ENCODE results near the gene TOMM40L. TPM values are rescaled to one million over a fixed set of nuclear protein-coding genes. Genes with fewer than 3 reads are reported as not detected.
A peak's percentile ranks its signal among the peaks of the same experiment; 100 is the strongest.

The TOMM40L gene
- total and polyA plus RNA-seq, 7 donors, result 12.6 to 23.1 (median 16.1) TPM

DNA sequence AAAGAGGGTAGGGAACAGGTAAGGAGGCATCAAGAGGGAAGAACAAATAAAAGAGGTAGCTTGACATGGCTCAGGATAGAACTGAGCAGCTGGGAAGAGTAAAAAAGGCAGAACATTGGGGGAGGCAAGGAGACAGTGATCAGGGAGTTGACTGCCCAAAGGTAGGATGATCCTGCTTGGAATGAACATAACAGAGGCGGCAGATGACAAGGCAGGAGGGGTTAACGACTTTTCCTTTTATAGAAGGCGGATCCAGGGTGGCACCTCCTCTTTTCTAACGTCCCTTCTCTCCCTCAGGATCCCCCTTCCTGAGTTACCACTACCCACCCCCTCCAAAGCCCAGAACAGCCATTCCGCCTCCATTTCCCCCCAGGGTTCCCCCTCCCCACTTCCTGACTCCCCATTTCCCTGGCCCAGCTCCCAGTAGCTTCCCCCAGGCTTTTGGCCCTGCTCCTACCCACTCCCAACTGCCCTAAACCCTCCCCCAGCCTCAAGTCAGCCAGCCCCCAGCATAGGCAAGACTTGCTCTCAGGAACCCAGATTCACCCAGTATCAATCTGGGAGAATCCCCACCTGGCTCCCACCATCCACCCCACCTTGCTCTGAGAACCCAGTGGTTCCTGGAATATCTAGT lies 26.2 kb upstream of the TOMM40L start:
- DNase-seq, result no peak
- WGBS, 2 donors, result 65 to 69% methylated on average over 5 of the region's 5 CpGs
- peaks cover 0 to 87% (median 69%) of the 10 kb centered on the region in 4 donors for H3K4me1 ChIP-seq
- intact Hi-C loops (cut with DNase I), result loop anchor here (2.0 kb wide), 1 partner anchor 189 kb away; no protein-coding TSS in a partner anchor
- H3K9me3 ChIP-seq, result no peaks in the 10 kb centered on the region
- H3K27me3 ChIP-seq, result no peaks in the 10 kb centered on the region
- H3K36me3 ChIP-seq, result peaks cover 0 to 15% (median 2%) of the 10 kb centered on the region in 4 donors
- H3K4me3 ChIP-seq, result no peak overlapping the region
- H3K27ac ChIP-seq, result peak overlapping the region; percentile 94 to 97 (median 96)
- TF ChIP-seq POLR2A (IDR thresholded peaks at IDR 0.05), result no peak
- TF ChIP-seq, protein P1, sequence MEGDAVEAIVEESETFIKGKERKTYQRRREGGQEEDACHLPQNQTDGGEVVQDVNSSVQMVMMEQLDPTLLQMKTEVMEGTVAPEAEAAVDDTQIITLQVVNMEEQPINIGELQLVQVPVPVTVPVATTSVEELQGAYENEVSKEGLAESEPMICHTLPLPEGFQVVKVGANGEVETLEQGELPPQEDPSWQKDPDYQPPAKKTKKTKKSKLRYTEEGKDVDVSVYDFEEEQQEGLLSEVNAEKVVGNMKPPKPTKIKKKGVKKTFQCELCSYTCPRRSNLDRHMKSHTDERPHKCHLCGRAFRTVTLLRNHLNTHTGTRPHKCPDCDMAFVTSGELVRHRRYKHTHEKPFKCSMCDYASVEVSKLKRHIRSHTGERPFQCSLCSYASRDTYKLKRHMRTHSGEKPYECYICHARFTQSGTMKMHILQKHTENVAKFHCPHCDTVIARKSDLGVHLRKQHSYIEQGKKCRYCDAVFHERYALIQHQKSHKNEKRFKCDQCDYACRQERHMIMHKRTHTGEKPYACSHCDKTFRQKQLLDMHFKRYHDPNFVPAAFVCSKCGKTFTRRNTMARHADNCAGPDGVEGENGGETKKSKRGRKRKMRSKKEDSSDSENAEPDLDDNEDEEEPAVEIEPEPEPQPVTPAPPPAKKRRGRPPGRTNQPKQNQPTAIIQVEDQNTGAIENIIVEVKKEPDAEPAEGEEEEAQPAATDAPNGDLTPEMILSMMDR (IDR thresholded peaks at IDR 0.05), result no peak
- TF ChIP-seq EP300 (IDR thresholded peaks at IDR 0.05), result no peak
- no peak for TF ChIP-seq POLR2AphosphoS5 (IDR thresholded peaks at IDR 0.05)

DNA sequence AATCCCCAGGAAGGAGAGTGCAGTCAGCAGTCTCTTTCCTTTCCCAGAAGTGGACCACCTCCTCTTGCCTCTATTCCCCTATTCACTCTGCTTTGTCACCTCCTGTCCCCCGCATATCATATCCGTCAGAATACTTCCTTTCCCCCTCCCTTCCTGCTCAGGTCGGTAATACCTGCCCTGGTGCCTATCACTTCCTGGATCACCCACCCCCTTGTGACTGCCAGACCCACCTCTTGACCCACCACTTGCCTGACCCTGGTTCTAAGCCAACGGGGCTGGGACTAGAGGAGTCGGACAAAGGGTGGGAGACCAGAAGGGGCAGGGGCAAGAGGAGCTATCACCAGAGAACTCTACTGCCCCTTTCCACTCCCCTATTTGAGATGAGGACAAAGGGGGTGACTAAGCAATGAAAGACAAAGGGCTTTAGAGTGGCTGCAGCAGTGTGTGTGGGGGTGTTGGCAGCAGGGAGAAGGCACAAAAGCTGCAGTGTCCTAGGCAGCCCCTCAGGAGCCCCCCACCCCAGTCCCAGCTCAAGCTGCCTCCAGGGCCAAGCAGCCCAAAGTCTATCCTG lies 25.4 kb upstream of the TOMM40L start:
- TF ChIP-seq POLR2AphosphoS5 (IDR thresholded peaks at IDR 0.05), result no peak
- no peak for TF ChIP-seq POLR2A (IDR thresholded peaks at IDR 0.05)
- TF ChIP-seq, protein P1 (IDR thresholded peaks at IDR 0.05), result no peak
- TF ChIP-seq EP300 (IDR thresholded peaks at IDR 0.05), result no peak
- H3K4me1 ChIP-seq, result peaks cover 0 to 88% (median 73%) of the 10 kb centered on the region in 4 donors
- peak overlapping the region in 1 of 4 donors; percentile 75 for H3K4me3 ChIP-seq
- no peaks in the 10 kb centered on the region for H3K9me3 ChIP-seq
- WGBS, 2 donors, result 73 to 80% methylated on average over 5 of the region's 5 CpGs
- H3K36me3 ChIP-seq, result peaks cover 0 to 20% (median 2%) of the 10 kb centered on the region in 4 donors
- H3K27ac ChIP-seq, result peak overlapping the region; percentile 94 to 97 (median 96)
- H3K27me3 ChIP-seq, result no peaks in the 10 kb centered on the region
- intact Hi-C loops (cut with DNase I), result loop anchor here (2.0 kb wide), 1 partner anchor 188 kb away; no protein-coding TSS in a partner anchor
- DNase-seq, result no peak

DNA sequence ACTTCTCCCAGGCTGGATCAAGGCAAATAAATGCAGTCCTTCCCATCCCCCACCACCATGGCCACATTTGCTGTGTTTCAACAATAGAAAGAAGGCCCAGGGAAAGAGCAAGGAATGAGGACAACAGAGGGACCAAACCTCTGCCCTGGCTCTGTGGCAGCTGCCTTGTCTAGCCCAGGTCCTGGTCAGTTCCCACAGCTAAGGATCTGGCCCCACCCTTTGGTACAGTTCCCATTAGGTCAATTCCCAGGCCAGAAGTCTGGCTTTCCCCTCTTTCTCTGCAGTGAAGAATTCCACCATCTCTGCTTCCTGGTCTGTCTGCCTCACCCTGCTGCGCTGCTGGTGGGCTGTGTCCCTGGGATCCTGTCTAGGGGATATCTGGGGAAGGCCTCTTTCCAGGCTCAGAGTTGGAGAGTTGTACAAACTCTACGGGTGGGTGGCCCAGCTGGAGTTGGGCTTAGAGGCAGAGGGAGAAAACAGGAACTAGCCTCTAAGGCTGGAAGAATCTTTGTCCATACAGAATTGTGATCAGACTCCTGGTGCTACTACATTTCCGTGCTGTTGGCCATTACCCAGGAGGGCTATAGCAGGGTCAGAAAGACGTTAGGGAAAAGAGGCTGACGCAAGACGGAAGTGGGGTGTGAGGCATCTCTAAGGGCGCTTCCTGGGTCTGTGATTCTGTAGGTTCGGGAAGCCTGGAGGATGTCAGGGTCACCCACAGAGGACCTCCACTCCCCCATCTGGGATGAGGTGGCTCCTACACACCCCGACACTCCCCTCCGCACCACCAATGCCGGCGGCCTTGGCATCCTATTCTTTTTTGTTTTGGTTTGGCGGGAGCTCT lies 24.6 kb upstream of the TOMM40L start:
- Histone ChIP-seq H3K4me3 (peak overlapping the region; percentile 75 to 83 (median 78)), H3K4me1 (peaks cover 0 to 88% (median 75%) of the 10 kb centered on the region in 4 donors), H3K27me3 (no peaks in the 10 kb centered on the region), H3K27ac (peak overlapping the region; percentile 94 to 97 (median 96)), H3K9me3 (no peaks in the 10 kb centered on the region), H3K36me3 (peaks cover 0 to 27% (median 5%) of the 10 kb centered on the region in 4 donors)
- 76 to 79% methylated on average over 13 of the region's 13 CpGs for WGBS, 2 donors
- TF ChIP-seq, protein P1 (IDR thresholded peaks at IDR 0.05), result no peak
- TF ChIP-seq POLR2A (IDR thresholded peaks at IDR 0.05), result no peak
- peak in 2 of 4 donors; percentile 3 to 23 for TF ChIP-seq EP300 (IDR thresholded peaks at IDR 0.05)
- TF ChIP-seq POLR2AphosphoS5 (IDR thresholded peaks at IDR 0.05), result peak in 1 of 4 donors; percentile 39
- peak; percentile 90 for DNase-seq
- intact Hi-C loops (cut with DNase I), result loop anchor here (2.0 kb wide), 1 partner anchor 188 kb away; no protein-coding TSS in a partner anchor

DNA sequence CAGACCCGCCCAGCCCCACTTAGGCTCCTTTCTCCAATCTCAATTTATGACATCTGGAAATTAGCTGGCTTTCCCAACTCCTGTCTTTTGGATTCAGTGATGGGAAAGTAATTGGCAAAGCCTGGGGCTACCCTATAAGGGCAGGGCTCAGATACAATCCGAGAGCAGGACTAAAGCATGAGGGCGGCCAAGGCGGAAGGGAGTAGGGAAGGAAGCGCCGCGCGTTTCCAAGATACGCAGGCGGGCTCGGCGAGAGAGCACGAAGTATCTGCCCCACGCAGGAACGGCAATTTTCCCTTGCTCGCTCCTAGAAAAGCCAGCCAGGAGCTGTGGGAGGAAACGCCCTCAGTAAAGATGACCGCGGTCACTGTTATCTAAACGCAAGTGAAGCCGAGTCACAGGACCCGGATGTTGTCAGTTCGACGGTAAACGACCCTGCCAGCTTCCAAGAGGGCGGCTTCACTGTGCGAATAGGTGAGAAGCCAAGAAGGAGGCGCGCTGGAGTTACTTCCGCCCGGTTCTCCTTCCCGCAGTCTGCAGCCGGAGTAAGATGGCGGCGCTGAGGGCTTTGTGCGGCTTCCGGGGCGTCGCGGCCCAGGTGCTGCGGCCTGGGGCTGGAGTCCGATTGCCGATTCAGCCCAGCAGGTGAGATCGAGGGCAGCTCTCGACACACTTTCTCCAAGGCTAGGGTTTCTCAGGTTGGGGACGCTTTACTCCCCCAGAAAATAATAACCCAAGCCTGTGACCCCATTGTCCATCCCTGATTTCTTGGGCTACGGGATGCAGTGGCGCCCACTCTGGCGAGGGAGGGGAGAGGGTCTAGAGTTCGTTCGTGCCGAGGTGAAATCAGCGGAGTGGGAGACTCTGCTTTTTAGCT lies 23.8 kb upstream of the TOMM40L start, which contains the start of gene NDUFS2:
TSS of gene NDUFS2 (plus strand) at position 532 of the 877 bp plus-strand sequence. CDS start at position 551, 19 bp downstream.
- intact Hi-C loops (cut with DNase I), result loop anchor here (1.0 to 2.0 kb wide), 2 partner anchors 24 to 187 kb away; partner anchors contain the start of gene TOMM40L
- TF ChIP-seq EP300 (IDR thresholded peaks at IDR 0.05), result peak in 1 of 4 donors; percentile 4
- TF ChIP-seq POLR2AphosphoS5 (IDR thresholded peaks at IDR 0.05), result peak; percentile 86 to 90 (median 88)
- TF ChIP-seq, protein P1 (IDR thresholded peaks at IDR 0.05), result no peak
- peak; percentile 60 to 81 for TF ChIP-seq POLR2A (IDR thresholded peaks at IDR 0.05)
- Histone ChIP-seq H3K4me3 (peak within 1 kb of the TSS; percentile 75 to 83 (median 78)), H3K9me3 (no peaks in the 10 kb centered on the region), H3K27me3 (no peaks in the 10 kb centered on the region), H3K4me1 (peaks cover 0 to 83% (median 74%) of the 10 kb centered on the region in 4 donors), H3K36me3 (peaks cover 0 to 36% (median 10%) of the 10 kb centered on the region in 4 donors), H3K27ac (peak within 1 kb of the TSS; percentile 94 to 97 (median 96))
- DNase-seq, result peak; percentile 100
- WGBS, 2 donors, result 2 to 5% methylated on average over 53 of the region's 53 CpGs

Measured in sigmoid colon (tissue), 7 donors.